ENCODE results near the gene PANK4.

PANK4 gene

DNA sequence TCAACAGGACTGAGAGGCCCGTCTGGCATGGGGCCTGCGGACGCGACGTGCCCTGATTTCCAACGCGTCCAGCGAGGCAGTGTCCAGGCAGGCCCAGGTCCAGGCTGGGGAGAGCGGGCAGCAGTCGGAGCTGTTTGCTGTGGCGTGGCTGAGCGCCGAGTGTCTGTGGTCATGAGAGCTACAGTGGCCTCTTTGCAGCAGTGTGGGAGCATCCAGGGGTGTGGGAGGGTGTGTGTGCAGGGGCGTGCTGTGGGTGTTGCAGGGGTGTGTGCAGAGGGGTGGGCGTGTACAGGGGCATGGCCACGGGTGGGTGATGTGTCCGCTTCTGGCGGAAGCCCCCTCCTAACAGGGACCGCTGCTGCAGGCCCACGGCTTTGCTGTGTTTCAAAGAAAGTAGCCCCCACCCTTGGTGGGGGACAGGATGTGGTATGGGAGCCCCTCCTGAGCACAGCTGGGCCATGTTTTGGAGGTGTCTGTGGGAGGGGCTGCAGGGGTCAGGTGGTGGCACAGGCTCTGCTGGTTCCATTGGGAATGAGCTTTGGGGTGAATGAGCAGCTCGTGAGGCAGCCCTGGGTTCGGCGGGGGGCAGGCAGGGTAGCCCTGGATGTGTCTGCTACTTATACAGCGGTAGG, 32.6 kb downstream of the PANK4 start:
- Histone ChIP-seq H3K4me1 (ENCODE audit: control insufficient read depth, low read length) (peaks cover 42% of the 10 kb centered on the region), H3K4me2 (ENCODE audit: low read length) (no peak overlapping the region), H3F3A (ENCODE audit: control insufficient read depth, insufficient read depth) (no peaks in the 10 kb centered on the region), H3K27me3 (ENCODE audit: control insufficient read depth, low read length) (no peaks in the 10 kb centered on the region), H3K27ac (ENCODE audit: low read depth, low read length) (no peak overlapping the region), H3K36me3 (ENCODE audit: control insufficient read depth, low read length) (no peaks in the 10 kb centered on the region), H3K9me2 (replicated peaks; ENCODE audit: control insufficient read depth, low read length) (no peaks in the 10 kb centered on the region), H3K79me2 (ENCODE audit: control insufficient read depth, low read length) (no peaks in the 10 kb centered on the region), H3K4me3 (ENCODE audit: low read length) (no peak overlapping the region), H4K20me1 (ENCODE audit: control insufficient read depth, insufficient read depth, low read depth, low read length) (no peaks in the 10 kb centered on the region), H3K9me3 (ENCODE audit: control insufficient read depth, insufficient read depth, low read length) (peaks cover 5% of the 10 kb centered on the region)
- TF ChIP-seq, protein P1, sequence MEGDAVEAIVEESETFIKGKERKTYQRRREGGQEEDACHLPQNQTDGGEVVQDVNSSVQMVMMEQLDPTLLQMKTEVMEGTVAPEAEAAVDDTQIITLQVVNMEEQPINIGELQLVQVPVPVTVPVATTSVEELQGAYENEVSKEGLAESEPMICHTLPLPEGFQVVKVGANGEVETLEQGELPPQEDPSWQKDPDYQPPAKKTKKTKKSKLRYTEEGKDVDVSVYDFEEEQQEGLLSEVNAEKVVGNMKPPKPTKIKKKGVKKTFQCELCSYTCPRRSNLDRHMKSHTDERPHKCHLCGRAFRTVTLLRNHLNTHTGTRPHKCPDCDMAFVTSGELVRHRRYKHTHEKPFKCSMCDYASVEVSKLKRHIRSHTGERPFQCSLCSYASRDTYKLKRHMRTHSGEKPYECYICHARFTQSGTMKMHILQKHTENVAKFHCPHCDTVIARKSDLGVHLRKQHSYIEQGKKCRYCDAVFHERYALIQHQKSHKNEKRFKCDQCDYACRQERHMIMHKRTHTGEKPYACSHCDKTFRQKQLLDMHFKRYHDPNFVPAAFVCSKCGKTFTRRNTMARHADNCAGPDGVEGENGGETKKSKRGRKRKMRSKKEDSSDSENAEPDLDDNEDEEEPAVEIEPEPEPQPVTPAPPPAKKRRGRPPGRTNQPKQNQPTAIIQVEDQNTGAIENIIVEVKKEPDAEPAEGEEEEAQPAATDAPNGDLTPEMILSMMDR (IDR thresholded peaks at IDR 0.05; ENCODE audit: low read depth, low read length, poor library complexity, severe bottlenecking) = no peak
- no peak for TF ChIP-seq EZH2phosphoT487 (IDR thresholded peaks at IDR 0.05; ENCODE audit: borderline replicate concordance, low read length)

DNA sequence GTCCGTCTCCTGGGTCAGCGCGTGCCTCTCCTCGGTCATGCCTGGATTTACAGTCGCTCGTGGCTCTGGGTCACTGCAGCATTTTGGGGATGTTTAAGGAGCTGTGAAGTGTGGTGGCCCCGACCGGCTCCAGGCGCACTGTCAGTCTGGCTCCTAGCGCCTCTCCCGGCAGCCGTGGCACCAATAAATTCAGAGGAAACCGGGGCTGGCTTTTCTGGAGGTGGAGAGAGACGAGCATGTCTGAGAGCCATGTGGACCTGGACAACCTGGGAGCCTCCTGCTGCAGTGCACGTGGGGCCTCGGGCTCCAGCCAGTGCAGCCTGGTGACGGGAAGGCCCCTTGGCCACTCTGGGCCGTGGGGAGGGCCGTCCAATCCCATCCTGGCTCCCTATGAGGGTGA, 33.2 kb downstream of the PANK4 start:
- H3K4me3 ChIP-seq (ENCODE audit: low read length) = no peak overlapping the region
- no peaks in the 10 kb centered on the region for H3K36me3 ChIP-seq (ENCODE audit: control insufficient read depth, low read length)
- H3K9me2 ChIP-seq (replicated peaks; ENCODE audit: control insufficient read depth, low read length) = no peaks in the 10 kb centered on the region
- no peak overlapping the region for H3K4me2 ChIP-seq (ENCODE audit: low read length)
- no peaks in the 10 kb centered on the region for H3K79me2 ChIP-seq (ENCODE audit: control insufficient read depth, low read length)
- H4K20me1 ChIP-seq (ENCODE audit: control insufficient read depth, insufficient read depth, low read depth, low read length) = no peaks in the 10 kb centered on the region
- no peaks in the 10 kb centered on the region for H3K27me3 ChIP-seq (ENCODE audit: control insufficient read depth, low read length)
- H3F3A ChIP-seq (ENCODE audit: control insufficient read depth, insufficient read depth) = no peaks in the 10 kb centered on the region
- peaks cover 42% of the 10 kb centered on the region for H3K4me1 ChIP-seq (ENCODE audit: control insufficient read depth, low read length)
- TF ChIP-seq, protein P1 (IDR thresholded peaks at IDR 0.05; ENCODE audit: low read depth, low read length, poor library complexity, severe bottlenecking) = no peak
- peaks cover 11% of the 10 kb centered on the region for H3K9me3 ChIP-seq (ENCODE audit: control insufficient read depth, insufficient read depth, low read length)
- no peak overlapping the region for H3K27ac ChIP-seq (ENCODE audit: low read depth, low read length)

DNA sequence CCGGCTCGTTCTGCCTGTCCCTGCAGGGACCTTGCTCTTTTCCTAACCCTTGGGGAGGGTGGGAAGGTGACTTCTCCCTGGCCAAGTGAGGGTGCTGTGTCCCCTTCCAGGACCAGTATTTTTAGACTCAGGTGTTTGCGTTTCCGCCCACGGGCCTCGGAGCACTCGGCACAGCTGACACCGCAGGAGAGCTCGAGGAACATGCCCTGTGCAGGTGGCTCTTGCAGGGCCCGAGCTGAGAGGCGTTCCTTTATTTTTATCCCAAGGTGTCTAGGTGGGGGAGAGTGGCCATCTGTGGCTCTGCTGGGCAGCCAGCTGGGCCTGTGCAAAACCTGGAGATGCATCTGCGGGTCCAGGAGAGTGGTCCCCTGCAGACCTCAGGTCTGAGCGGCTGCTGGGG, 34.3 kb downstream of the PANK4 start:
- H3K4me2 ChIP-seq (ENCODE audit: low read length) = no peak overlapping the region
- no peaks in the 10 kb centered on the region for H3K36me3 ChIP-seq (ENCODE audit: control insufficient read depth, low read length)
- H3K9me3 ChIP-seq (ENCODE audit: control insufficient read depth, insufficient read depth, low read length) = peaks cover 11% of the 10 kb centered on the region
- H3K9me2 ChIP-seq (replicated peaks; ENCODE audit: control insufficient read depth, low read length) = no peaks in the 10 kb centered on the region
- H3K4me3 ChIP-seq (ENCODE audit: low read length) = no peak overlapping the region
- TF ChIP-seq, protein P1 (IDR thresholded peaks at IDR 0.05; ENCODE audit: low read depth, low read length, poor library complexity, severe bottlenecking) = no peak
- no peak for TF ChIP-seq EZH2phosphoT487 (IDR thresholded peaks at IDR 0.05; ENCODE audit: borderline replicate concordance, low read length)
- H3K4me1 ChIP-seq (ENCODE audit: control insufficient read depth, low read length) = peaks cover 35% of the 10 kb centered on the region
- H3K79me2 ChIP-seq (ENCODE audit: control insufficient read depth, low read length) = no peaks in the 10 kb centered on the region
- no peaks in the 10 kb centered on the region for H3F3A ChIP-seq (ENCODE audit: control insufficient read depth, insufficient read depth)
- no peaks in the 10 kb centered on the region for H4K20me1 ChIP-seq (ENCODE audit: control insufficient read depth, insufficient read depth, low read depth, low read length)
- no peaks in the 10 kb centered on the region for H3K27me3 ChIP-seq (ENCODE audit: control insufficient read depth, low read length)
- no peak overlapping the region for H3K27ac ChIP-seq (ENCODE audit: low read depth, low read length)

Data from DOHH2 (cell line).